GM12878 (cell line): Measurements from ENCODE around the gene AEN. TPM values are rescaled to one million over a fixed set of nuclear protein-coding genes. Genes with fewer than 3 reads are reported as not detected.

Experiments used
- ATF2 ChIP-seq: IDR thresholded peaks from 2 replicates; pipeline ENCODE4 v1.6.1; 2012; ENCODE audit warnings: low read length, inconsistent platforms
- ATF3 ChIP-seq: IDR thresholded peaks from 2 replicates; pipeline ENCODE4 v1.6.1; 2011; ENCODE audit warnings: low read depth, mild to moderate bottlenecking, low read length, moderate library complexity, borderline replicate concordance; ENCODE audit errors: extremely low read depth
- CHD4 ChIP-seq: fragments of 200-600 bp; sonication (generic); IDR thresholded peaks from 2 replicates; pipeline ENCODE4 v1.6.1; 2016; ENCODE audit warnings: mild to moderate bottlenecking
- CTCF ChIP-seq, 3 experiments: IDR thresholded peaks in 2 of 3; conservative IDR thresholded peaks in 1 of 3; 2 replicates each; pipeline ENCODE4 v1.5.1; 2011; ENCODE audit warnings: low read depth in 3 of 3, low read length in 3 of 3, mild to moderate bottlenecking in 3 of 3, control low read depth in 2 of 3, moderate library complexity in 2 of 3, inconsistent platforms in 1 of 3, mixed read lengths in 1 of 3; ENCODE audit not compliant: control insufficient read depth in 2 of 3, insufficient read depth in 1 of 3; ENCODE audit errors: extremely low read depth in 1 of 3
- E2F4 ChIP-seq: IDR thresholded peaks from 2 replicates; pipeline ENCODE4 v1.6.1; 2012; ENCODE audit warnings: low read depth, low read length, improper control_type of control experiment
- FOXM1 ChIP-seq: IDR thresholded peaks from 2 replicates; pipeline ENCODE4 v1.6.1; 2012; ENCODE audit warnings: low read depth, mild to moderate bottlenecking, inconsistent platforms, low read length, moderate library complexity
- IRF4 ChIP-seq: IDR thresholded peaks from 2 replicates; pipeline ENCODE4 v1.6.1; 2011; ENCODE audit warnings: low read depth, low read length
- MEF2A ChIP-seq: IDR thresholded peaks from 2 replicates; pipeline ENCODE4 v1.6.1; 2011; ENCODE audit warnings: low read depth, mild to moderate bottlenecking, low read length, moderate library complexity; ENCODE audit not compliant: insufficient read depth
- NFIC ChIP-seq: IDR thresholded peaks from 2 replicates; pipeline ENCODE4 v1.6.1; 2012; ENCODE audit warnings: low read depth, mild to moderate bottlenecking, inconsistent platforms, low read length, moderate library complexity
- NFXL1 ChIP-seq: fragments of 450-650 bp; IDR thresholded peaks from 2 replicates; pipeline ENCODE4 v1.6.1; 2017; ENCODE audit warnings: antibody characterized with exemption, mild to moderate bottlenecking, borderline replicate concordance
- NR2C2 ChIP-seq: IDR thresholded peaks from 2 replicates; pipeline ENCODE4 v1.6.1; 2011; ENCODE audit warnings: borderline replicate concordance, low read depth; ENCODE audit not compliant: control insufficient read depth, insufficient read length
- PKNOX1 ChIP-seq: fragments of 450-650 bp; IDR thresholded peaks from 2 replicates; pipeline ENCODE4 v1.6.1; 2016; ENCODE audit warnings: mild to moderate bottlenecking
- RCOR1 ChIP-seq: conservative IDR thresholded peaks from 2 replicates; pipeline ENCODE4 v1.6.1; 2012; ENCODE audit warnings: low read depth, low read length, improper control_type of control experiment
- SMARCA5 ChIP-seq: fragments of 450-650 bp; IDR thresholded peaks from 2 replicates; pipeline ENCODE4 v1.6.1; 2017; ENCODE audit warnings: mild to moderate bottlenecking
- SP1 ChIP-seq: IDR thresholded peaks from one replicate; pipeline ENCODE4 v1.6.1; 2011; ENCODE audit warnings: low read depth, low read length
- USF2 ChIP-seq: IDR thresholded peaks from 2 replicates; pipeline ENCODE4 v1.6.1; 2011; ENCODE audit warnings: low read depth, low read length, improper control_type of control experiment, borderline replicate concordance
- ZNF217 ChIP-seq: fragments of 450-650 bp; IDR thresholded peaks from 2 replicates; pipeline ENCODE4 v1.6.1; 2017; ENCODE audit warnings: antibody characterized with exemption, mild to moderate bottlenecking
- ZZZ3 ChIP-seq: IDR thresholded peaks from 2 replicates; pipeline ENCODE4 v1.6.1; 2011; ENCODE audit warnings: low read depth; ENCODE audit not compliant: control insufficient read depth, insufficient read length
- polyA plus RNA-seq, 11 experiments: library from polyadenylated mRNA; depleted of rRNA in 4 of 11; unstranded in 6 of 11; stranded (reverse) in 5 of 11; fragments of >200 nt; fragmentation: Nextera tagmentation in 4 of 11; fragmentation: Illumina TruSeq in 1 of 11; extraction: Ambion mirVana in 4 of 11; extraction: Trizol in 1 of 11; gene quantifications; 1 replicate in 1 of 11; 2 replicates in 10 of 11; pipeline versions ENCODE4 v1.2.1 to v1.2.3, GENCODE V29; 2011 to 2016; ENCODE audit warnings: inconsistent platforms in 2 of 11, missing spikeins in 2 of 11, low read depth in 1 of 11
- total RNA-seq, 4 experiments: library from RNA; depleted of rRNA in 3 of 4; stranded (reverse); fragments of >200 nt in 3 of 4; fragmentation: Illumina TruSeq in 1 of 4; extraction: Trizol in 1 of 4; gene quantifications; 2 replicates each; pipeline versions ENCODE4 v1.2.1 to v1.2.3, GENCODE V29; 2013 to 2021

AEN gene
- total and polyA plus RNA-seq, 10 of the 15 experiments (the other 5 are each of a cell fraction or from before 2014, with no cell fraction given): 11.7 to 81.2 (median 53.7) TPM

GRCh38 chr15:88613074-88613944 is 7.8 kb upstream of the AEN start (continued):
- TF ChIP-seq E2F4 (no peak), CHD4 (no peak), NFXL1 (0 out of 2 replicates have a peak, but pooled peaks have one; percentile 45), FOXM1 (no peak), SMARCA5 (peak; percentile 39; the same call in 1 of the 2 replicates), ZZZ3 (no peak), CTCF (IDR thresholded peaks at IDR 0.05 in 2 of 3, conservative IDR thresholded peaks at IDR 0.05 in 1 of 3; ENCODE audit: control insufficient read depth in 2 of 3, extremely low read depth in 1 of 3, insufficient read depth in 1 of 3, low read depth in 3 of 3, low read length in 3 of 3) (no peak), ZNF217 (0 out of 2 replicates have a peak, but pooled peaks have one; percentile 33), SP1 (no peak), IRF4 (peak; percentile 34; the same call in 1 of the 2 replicates), USF2 (no peak), ATF3 (no peak), NFIC (no peak), ATF2 (0 out of 2 replicates have a peak, but pooled peaks have one; percentile 15), MEF2A (0 out of 2 replicates have a peak, but pooled peaks have one; percentile 43), RCOR1 (no peak), PKNOX1 (no peak), NR2C2 (no peak)
